Activated CD8-positive, alpha-beta memory T cell treated with anti-CD3 and anti-CD28 coated beads, Interleukin-2, amount 50 U/mL, for 48 hours (primary cell): Measurements from ENCODE around the gene RBBP7.
"Not testable (repeated sequence)": the region's sequence is repeated elsewhere in the genome, so short reads cannot be mapped to it uniquely, and the experiment has no call there.

Experiments used
- DNase-seq: peaks from one replicate; pipeline ENCODE4 v3.0.0-alpha.2; 2020

The RBBP7 gene

DNA sequence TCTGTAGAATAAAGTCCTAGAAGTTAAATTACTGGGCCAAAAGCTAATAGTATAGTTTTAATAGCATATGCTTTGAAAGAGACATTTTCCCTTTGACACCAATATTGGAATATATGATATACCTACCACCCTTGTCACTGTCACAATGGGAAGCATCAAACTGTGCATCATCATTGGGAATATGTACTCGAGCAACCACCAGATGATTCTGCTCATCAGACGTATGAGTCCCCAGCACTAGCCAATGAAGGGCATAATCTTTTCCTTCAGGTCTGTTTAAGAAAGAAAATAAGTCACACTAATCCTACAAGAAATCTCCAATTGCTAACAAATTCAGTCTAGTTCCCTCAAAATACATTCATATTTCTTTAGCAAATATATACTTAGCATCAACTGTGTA lies 7.3 kb downstream of the RBBP7 start:
- DNase-seq: no peak

DNA sequence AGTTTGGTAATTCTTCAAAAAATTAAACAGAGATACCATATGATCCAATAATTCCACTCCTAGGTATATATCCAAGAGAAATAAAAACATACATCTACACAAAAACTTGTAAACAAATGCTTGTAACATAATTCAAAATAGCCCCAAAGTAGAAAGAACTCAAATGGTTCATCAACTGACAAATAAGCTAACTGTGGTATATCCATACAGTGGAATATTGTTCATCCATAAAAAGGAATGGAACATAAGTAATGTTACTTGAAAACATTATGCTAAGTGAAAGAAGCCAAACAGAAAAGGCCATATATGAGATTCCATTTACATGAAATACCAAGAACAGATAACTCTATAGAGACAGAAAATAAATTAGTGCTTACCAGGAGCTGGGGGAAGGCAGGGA lies 13.4 kb downstream of the RBBP7 start:
- no peak for DNase-seq

DNA sequence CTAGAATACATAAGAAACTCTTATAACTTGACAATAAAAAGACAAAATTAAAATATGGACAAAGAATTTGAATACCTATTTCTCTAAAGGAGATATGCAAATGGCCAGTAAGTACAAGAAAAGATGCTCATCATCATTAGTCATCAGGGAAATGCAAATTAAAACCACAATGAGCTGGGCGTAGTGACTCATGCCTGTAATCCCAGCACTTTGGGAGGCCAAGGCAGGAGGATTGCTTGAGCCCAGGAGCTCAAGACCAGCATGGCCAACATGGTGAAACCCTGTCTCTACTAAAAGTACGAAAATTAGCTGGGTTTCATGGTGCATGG lies 14.1 kb downstream of the RBBP7 start:
- DNase-seq: not testable (repeated sequence)

DNA sequence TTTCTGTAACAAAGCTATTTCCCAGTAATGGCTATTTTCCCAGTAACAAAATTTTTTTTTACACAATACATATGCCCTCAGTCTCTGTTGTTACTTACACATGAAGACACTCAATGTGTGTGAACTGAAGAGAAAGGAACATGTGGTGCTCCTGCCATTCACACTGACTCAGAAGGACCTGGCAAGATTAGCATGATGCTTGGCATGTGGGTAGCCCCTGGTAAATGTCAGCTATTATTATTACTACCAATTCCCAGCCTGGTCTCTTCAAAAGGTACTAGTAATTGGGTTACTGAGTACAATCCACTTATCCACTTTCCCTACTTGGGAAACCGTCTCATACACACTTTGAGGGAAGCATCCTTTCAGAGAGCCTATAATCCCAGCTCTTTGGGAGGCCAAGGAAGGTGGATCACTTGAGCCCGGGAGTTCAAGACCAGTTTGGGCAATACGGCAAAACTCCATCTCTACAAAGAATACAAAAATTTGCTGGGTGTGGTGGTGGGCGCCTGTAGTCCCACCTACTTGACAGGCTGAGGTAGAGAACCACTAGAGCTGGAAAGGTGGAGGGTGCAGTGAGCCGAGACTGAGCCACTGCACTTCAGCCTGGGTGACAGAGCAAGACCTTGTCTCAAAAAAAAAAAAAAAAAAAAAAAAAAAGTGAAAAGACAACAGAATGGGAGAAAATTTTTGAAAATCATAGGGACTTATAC lies 14.6 kb downstream of the RBBP7 start:
- no peak for DNase-seq

DNA sequence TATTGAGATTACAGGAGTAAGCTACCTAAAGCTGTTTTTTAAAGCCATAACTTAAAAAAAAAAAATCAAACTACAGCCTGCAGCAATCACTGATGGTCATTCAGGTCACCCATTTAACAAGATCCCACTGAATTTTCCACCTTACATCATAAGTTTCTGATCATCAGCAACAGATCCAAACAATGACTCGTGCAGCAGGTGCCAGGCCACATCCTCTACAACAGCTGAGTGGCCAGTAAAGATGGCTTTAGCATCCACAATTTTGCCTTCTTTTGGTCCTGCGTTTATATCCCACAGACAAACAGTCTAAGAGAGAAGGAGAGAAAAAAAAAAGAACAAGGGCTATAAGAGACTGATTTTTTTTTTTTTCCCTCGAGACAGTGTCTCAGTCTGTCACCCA lies 16.6 kb downstream of the RBBP7 start:
- DNase-seq: no peak

DNA sequence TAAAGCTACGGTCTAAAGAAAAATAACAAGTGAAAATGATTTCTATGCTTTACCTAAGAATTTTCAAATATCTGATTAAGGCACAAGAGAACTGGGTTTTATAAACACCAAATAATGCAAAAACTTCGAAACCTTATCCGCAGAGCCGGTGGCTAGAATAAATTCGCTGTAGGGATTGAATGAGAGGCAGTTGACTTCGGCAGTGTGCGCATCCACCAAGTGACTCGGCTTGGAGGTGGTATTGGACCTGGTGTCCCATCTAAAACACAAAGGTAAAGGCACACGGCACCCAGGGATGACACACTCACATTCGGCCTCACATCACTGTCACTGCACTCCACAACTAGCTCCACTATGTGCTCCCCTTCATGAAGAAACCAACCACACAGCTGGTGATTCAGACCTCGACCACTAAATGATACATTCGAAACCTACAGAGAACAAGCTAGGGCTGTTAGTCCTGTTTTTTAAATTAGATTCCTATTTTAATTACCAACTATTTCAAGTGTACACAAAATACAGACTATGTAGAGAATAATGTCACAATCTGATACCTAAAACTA lies 17.5 kb downstream of the RBBP7 start:
- DNase-seq: no peak

DNA sequence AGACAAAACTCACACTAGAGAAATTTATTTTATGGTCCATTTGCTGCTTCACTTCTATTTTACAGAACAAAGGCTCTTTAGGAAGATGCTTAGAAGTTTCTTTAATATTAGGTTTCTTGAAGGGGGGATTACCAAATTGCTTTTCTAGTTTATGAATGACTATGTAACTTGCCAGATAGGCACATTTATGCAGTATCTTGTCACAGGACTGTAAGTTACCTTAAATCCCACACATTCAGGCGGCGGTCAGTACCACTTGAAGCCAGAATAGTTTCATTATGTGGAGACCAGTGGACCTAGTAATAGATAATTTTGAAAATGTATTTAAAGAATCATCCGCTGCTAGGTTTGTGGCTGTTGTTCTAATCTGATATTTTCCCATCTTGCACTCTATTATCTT lies 18.3 kb downstream of the RBBP7 start:
- DNase-seq: no peak

DNA sequence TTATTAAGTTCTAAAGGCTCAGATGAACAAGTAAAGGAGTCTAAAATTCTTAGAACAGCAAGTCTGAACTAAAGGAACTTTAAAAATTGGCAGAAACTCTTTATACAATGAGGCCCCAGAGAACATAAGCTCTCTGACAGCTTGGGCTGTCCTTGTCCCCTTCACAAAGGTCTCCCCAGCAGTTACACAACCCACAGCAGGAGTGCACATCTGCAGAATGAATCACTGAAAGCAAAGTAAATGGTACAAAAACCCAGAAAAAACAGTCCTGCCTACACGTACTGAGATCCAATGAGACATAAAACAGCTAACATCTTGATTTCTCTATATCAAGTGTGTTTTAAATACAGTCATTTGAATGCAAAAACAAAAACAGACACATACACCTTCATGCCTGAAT lies 18.7 kb downstream of the RBBP7 start:
- DNase-seq: no peak

DNA sequence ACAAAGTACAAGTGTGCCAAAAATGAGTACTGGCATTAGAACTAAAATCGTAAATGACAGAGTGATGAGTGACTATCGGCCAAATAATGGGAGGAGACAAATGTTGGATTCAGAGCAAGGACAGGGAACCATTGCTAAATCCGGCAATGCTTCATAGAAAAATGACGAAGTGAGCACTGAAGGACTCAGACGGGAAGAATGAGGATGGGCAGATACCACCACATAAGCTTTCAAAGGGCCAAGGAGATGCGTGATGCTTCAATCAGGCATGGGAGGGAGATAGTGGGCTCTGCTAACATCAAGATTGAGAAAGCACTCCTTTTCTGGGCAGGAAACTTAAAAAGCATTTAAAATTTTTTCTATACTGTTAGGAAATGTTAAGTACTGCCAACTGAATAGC lies 21.6 kb downstream of the RBBP7 start:
- DNase-seq: no peak

DNA sequence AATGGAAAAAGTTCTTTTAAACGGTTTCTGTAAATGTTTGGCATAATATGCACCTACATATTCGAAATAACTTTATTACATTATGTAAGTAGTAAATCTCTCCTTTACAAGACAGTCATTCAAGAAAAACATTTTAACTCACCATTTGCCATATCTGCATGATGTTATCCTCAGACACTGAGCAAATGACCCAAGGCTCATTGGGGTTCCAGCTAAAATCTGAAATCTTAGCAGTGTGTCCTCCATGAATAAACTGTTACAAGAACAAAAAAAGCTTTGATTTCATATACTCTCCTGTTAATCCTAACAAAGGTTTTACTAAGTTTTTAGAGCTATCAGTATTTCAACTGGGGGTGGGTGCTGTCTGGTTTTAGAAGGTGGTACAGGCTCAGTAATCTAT lies 24.5 kb downstream of the RBBP7 start:
- DNase-seq: no peak

DNA sequence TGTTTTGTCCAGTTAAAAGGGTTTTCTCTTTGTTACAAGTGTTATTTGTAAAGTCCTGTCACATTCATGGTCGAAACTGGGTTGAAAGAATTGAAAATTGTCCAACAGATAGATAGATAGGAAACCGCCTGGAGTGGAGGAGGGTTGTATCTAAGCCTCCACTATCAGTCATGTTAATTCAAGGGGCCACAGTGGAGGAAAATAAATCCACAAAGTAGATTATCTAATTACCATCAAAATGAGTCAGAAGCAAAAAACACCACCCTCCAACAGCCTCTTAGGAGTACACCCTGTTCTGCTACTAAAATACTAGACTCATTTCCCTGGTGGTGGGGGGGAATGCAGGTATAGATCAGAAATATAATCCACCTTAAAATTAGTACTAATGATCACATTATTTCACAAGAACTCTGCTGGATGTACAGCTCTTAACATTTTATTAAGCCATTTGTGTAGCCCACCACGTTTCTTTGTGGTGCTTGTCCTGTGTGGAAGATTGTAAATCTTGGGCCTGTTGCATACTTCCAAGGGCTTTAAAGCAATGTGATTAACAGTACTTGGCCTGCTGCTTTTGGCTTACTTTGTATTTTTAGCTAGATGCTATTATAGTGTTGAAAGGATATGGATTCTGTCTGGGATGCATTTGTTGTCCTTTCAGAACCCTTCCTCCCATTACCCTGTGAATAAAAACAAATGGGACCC lies 26.8 kb downstream of the RBBP7 start:
- no peak for DNase-seq

DNA sequence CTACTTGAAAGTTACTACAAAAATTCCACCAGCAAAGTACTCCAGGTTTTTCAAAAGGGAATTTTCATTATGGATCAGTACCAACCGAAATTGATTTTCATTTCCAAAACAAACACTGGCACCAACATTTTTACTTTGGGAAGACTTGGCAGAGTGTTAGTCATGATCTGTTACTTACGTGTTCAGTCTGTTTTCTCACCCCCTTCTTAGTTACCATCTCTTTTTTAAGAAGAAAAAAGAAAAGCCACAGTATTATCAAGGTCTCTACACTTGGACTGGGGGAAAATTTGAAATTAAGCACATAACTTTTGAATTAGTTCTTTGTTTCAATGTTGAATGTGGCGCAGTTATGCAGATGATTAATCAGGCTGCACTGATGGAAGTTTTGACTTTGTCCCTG lies 27.5 kb downstream of the RBBP7 start:
- DNase-seq: no peak

DNA sequence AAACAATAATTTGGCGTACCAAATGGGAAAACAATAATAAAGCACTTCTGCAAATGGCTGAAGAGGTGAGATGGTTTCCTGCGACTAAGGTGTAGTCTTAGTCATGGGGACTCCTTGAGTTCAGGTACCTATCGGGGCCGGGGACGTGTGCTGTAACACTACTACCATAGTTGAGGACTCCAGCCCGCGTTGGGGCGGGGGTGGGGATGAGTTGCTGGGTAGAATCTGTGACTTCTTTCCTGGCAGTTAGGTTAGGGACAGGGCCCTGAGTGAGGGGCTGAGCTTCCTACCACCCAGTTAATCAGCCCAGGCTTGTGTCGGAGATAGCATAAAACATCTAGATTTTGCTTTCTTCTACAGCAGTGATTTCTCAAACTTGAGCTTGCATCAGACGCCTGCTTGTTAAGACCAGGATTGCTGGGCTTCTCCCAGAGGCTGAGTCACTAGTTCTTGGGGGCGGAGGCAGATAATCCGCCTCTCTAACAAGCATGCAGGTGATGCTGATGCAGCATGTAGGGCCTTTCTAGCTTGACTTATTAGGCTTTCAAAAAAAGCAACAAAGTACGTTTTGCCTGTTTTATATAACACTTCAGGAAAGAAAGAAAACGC lies 30.2 kb downstream of the RBBP7 start:
- DNase-seq: no peak

DNA sequence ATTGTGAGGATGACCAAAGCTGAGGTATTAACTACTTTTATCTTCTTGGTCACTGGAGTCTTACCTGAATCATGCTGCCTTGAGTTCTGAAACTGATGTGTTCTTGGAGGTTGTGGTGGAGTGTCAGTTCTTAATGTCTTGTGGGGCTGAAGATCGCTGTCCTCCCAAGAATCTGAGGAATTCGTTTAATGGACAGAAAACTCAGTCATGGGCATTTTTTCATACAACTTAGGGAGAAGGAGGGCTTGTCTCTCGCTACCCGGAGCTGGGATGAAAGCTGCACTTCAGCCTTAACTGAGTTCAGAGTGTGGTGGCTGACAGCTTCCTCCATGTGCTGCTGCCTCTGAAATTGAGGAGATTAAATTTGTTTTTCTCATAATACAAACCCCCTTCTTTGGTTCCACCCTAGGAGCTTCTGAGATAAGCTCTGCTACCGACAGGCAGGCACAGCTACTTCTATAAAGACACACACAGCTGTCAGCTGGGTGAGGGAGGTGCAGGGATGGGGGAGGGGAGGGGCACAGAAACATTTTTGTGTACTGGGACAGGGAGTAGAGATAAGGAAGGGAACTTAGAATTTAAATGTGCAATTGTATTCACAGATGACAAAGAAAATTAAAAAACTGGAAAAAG lies 30.8 kb downstream of the RBBP7 start:
- DNase-seq: no peak

DNA sequence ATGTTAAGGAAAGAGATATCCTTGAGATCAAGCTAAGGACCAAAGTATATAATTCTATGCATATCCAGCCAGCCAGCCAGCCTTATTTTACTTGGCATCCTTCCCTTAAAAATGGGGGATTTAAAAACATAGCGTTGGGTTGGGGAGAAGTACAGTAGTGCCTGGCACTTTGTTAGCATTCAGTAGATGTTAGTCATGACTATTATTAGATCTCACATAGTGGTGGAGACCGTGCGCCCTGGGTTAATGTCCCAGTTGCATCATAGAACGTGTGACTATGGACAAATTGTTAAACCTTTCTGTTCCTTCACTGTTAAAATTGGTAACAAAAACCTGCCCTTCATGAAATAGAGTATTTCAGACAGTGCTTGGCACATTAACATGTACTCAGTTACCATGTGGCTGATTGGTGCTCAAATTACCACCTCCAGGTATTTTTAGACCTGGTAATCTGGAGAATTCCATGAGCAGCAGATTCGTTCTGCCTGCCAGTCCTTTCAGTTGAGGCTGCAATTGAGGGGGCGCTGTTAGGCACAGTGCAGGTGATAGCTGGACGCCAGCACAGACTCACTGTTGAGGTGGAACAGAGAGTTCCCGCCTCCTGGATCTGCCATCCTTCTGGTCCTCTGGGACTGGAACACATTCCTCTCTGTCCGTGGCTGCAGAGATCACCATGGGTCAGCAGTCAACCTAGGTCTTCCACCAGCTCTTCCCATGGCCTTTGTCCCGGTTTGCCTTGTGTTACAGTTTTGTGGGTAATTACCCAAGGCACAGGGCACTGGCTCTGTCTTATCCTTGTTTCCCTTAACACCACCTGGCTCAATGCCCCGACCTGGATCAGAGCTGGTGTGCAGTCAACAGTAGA lies 31.7 kb downstream of the RBBP7 start:
- DNase-seq: no peak

DNA sequence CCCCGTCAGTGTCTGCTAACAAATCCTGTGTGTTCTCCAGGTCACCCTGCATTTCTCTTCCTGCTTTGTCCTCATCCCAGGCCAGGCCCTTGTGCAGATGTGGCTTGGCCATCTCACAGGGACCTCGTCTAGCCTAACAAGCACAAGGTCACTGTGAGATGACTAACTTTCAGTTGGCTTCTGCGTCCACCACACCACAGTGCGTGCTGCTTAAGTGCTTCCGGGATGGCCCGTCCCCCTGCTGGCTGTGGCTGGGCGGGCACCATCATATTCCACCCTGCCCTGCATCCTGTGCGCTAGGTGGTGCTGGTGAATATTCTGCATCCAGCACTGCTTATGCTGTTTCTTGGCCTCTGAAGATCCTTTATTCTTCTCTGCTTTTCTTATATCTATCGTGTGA lies 33.8 kb downstream of the RBBP7 start:
- DNase-seq: no peak

DNA sequence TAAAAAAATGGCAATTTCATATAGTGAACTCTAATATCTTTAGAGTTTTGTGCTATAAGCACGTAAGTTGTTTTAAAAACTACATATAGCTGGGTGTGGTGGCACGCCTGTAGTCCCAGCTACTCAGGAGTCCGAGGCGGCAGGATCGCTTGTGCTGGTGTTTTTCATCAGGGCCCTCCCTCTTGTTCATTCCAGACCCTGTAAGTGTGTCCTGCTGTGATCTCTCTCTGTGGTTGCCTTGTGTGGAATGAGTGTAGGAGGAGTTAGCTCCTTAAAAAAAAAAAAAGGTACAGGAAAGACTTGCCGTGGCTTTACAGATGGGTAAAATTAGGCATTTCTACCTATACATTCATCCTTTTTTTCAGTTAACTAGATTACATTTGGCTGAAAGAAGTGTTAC lies 35.4 kb downstream of the RBBP7 start:
- DNase-seq: no peak

DNA sequence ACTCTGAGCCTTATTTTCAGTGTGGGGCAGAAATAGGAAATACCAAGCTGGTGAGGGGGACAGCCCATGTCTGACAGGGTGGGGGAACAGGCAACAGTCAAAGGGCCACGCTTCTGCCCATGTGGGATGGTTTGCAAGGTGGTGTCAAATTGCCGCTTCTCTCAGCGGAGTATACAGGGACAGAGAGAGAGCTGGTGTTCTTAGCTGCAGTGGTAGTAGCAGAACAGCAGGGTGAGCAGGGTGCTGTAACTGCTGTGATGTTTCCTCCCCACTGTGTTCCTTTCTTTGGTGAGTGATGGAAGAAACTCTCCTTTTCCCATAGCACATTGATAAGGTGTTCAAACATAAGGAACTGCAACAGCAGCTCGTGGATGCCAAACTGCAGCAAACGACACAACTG lies 37.9 kb downstream of the RBBP7 start:
- no peak for DNase-seq

DNA sequence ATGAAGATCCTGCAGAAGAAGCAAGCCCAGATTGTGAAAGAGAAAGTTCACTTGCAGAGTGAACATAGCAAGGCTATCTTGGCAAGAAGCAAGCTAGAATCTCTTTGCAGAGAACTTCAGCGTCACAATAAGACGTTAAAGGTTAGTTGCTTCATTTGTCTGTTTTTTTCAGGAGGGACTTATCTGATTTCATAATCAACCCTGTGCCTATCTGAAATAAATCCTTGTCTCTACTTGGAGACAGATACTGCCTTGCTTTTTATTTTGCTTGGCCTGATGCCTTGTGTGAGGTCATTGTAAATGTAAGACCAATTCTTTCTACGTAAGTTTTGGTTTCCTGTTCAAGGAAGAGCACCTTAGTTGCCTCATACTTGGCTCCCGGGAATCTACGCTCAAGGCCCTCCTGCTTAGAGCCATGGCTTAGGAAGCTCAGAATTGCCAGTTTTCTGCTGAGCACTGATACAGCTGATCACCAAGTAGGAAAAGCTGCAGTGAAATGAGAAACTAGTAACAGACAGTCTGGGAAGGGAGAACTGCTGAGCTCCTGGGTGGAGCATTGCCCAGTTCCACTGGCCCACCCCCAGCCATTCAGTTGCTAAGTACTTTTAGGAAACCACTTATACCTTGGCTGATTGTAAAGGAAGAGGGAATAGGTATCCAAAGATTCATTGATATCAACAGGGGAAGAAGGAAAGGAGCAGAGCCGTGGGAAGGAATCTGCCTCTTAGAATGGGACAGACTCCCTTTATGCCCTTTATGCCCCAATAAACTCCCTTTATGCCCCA lies 41.8 kb downstream of the RBBP7 start:
- DNase-seq: no peak

DNA sequence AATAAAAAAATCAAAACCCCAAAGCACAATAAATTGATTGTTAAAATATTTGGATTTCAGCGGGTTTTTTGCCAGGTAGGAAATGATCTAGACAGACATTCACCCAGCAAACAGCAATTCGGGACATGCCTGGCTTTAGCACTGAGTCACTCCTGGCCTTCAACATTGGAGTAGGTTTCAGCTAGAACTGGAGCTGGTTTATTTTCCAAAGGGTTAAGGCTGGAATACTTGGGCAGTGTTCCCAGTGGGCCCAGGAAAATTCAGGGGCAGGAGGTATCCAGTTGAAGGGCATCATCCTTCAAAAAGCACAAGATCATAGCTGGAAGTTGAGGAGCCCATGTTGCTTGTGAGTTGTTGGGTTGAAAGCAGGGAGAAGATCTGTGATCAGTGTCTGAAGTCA lies 42.9 kb downstream of the RBBP7 start:
- no peak for DNase-seq

DNA sequence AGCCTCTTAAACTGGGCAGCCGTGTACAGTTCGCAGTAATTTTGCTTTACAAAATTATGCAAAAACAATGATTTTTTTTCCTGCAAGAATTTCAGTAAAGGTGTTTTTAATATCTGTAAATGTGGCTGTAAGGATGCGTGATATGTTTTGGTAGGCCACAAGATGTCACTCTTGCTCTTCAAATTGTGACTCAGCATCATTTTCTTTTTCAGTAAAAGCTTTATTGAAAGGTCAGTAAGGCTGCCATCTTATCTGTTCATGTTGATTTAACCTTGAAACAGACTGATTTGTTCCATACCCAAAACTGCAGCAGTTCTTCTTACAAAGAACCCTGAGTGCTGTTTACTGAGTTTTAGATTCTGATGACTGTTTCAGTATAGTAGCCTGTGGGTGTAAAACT lies 44.0 kb downstream of the RBBP7 start:
- no peak for DNase-seq
